ENCODE data around the gene RPGRIP1L. TPM values are rescaled to one million over a fixed set of nuclear protein-coding genes. Genes with fewer than 3 reads are reported as not detected.

RPGRIP1L gene
- total and polyA plus RNA-seq, 2 of the 8 experiments (the other 6 are each of a cell fraction or from before 2014, with no cell fraction given) = 4.0 to 13.7 TPM

DNA sequence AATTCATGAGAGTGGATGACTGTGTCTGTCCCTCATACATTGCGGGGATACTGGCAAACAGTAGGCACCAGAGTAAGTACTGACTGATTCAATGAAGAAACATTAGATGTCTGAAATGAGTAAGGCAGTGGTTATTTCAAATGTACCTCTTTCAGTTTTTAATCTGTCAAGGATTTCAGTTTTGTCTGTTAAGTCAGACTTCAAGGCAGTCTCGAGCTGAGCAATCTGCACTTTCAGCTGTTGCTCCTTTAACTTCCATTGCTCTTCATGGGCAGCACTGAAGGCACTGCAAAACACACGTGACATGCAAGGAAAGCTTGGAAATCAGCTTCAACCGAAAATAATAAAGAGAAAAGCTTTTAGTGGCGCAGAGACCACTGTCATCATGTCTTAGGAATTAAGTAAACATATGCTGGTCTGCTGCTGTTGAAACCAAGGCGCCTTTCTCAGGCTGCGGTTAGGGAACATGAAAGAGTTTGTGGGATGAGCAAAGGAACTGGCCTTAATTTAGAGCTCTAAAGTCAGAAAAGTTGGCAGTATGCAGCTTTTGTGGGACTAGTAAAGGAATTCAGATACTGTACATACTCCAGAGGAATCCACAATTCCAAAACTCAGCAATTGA lies 38.8 kb downstream of the RPGRIP1L start (continued):
- TF ChIP-seq, protein P1, sequence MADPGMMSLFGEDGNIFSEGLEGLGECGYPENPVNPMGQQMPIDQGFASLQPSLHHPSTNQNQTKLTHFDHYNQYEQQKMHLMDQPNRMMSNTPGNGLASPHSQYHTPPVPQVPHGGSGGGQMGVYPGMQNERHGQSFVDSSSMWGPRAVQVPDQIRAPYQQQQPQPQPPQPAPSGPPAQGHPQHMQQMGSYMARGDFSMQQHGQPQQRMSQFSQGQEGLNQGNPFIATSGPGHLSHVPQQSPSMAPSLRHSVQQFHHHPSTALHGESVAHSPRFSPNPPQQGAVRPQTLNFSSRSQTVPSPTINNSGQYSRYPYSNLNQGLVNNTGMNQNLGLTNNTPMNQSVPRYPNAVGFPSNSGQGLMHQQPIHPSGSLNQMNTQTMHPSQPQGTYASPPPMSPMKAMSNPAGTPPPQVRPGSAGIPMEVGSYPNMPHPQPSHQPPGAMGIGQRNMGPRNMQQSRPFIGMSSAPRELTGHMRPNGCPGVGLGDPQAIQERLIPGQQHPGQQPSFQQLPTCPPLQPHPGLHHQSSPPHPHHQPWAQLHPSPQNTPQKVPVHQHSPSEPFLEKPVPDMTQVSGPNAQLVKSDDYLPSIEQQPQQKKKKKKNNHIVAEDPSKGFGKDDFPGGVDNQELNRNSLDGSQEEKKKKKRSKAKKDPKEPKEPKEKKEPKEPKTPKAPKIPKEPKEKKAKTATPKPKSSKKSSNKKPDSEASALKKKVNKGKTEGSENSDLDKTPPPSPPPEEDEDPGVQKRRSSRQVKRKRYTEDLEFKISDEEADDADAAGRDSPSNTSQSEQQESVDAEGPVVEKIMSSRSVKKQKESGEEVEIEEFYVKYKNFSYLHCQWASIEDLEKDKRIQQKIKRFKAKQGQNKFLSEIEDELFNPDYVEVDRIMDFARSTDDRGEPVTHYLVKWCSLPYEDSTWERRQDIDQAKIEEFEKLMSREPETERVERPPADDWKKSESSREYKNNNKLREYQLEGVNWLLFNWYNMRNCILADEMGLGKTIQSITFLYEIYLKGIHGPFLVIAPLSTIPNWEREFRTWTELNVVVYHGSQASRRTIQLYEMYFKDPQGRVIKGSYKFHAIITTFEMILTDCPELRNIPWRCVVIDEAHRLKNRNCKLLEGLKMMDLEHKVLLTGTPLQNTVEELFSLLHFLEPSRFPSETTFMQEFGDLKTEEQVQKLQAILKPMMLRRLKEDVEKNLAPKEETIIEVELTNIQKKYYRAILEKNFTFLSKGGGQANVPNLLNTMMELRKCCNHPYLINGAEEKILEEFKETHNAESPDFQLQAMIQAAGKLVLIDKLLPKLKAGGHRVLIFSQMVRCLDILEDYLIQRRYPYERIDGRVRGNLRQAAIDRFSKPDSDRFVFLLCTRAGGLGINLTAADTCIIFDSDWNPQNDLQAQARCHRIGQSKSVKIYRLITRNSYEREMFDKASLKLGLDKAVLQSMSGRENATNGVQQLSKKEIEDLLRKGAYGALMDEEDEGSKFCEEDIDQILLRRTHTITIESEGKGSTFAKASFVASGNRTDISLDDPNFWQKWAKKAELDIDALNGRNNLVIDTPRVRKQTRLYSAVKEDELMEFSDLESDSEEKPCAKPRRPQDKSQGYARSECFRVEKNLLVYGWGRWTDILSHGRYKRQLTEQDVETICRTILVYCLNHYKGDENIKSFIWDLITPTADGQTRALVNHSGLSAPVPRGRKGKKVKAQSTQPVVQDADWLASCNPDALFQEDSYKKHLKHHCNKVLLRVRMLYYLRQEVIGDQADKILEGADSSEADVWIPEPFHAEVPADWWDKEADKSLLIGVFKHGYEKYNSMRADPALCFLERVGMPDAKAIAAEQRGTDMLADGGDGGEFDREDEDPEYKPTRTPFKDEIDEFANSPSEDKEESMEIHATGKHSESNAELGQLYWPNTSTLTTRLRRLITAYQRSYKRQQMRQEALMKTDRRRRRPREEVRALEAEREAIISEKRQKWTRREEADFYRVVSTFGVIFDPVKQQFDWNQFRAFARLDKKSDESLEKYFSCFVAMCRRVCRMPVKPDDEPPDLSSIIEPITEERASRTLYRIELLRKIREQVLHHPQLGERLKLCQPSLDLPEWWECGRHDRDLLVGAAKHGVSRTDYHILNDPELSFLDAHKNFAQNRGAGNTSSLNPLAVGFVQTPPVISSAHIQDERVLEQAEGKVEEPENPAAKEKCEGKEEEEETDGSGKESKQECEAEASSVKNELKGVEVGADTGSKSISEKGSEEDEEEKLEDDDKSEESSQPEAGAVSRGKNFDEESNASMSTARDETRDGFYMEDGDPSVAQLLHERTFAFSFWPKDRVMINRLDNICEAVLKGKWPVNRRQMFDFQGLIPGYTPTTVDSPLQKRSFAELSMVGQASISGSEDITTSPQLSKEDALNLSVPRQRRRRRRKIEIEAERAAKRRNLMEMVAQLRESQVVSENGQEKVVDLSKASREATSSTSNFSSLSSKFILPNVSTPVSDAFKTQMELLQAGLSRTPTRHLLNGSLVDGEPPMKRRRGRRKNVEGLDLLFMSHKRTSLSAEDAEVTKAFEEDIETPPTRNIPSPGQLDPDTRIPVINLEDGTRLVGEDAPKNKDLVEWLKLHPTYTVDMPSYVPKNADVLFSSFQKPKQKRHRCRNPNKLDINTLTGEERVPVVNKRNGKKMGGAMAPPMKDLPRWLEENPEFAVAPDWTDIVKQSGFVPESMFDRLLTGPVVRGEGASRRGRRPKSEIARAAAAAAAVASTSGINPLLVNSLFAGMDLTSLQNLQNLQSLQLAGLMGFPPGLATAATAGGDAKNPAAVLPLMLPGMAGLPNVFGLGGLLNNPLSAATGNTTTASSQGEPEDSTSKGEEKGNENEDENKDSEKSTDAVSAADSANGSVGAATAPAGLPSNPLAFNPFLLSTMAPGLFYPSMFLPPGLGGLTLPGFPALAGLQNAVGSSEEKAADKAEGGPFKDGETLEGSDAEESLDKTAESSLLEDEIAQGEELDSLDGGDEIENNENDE (IDR thresholded peaks at IDR 0.05; ENCODE audit: insufficient replicate concordance, low read length) = no peak
- TF ChIP-seq RXRA (IDR thresholded peaks at IDR 0.05; ENCODE audit: insufficient read depth, low read depth, low read length) = no peak
- no peak for TF ChIP-seq GTF2F1 (IDR thresholded peaks at IDR 0.05; ENCODE audit: borderline replicate concordance, low read depth, low read length)
- no peak for TF ChIP-seq BACH1 (IDR thresholded peaks at IDR 0.05; ENCODE audit: low read length)
- no peak for TF ChIP-seq GABPA (IDR thresholded peaks at IDR 0.05; ENCODE audit: borderline replicate concordance, insufficient read depth, low read length)
- TF ChIP-seq CHD1 (IDR thresholded peaks at IDR 0.05; ENCODE audit: low read depth, low read length) = no peak
- no peak for TF ChIP-seq JUND (IDR thresholded peaks at IDR 0.05; ENCODE audit: low read length)
- no peak for TF ChIP-seq TAF1 (IDR thresholded peaks at IDR 0.05; ENCODE audit: low read depth, low read length)
- no peak for TF ChIP-seq CHD2 (IDR thresholded peaks at IDR 0.05; ENCODE audit: low read length)
- TF ChIP-seq EP300 (IDR thresholded peaks at IDR 0.05; ENCODE audit: borderline replicate concordance in 1 of 2, low read depth in 2 of 2, low read length in 2 of 2) = no peak
- TF ChIP-seq KDM1A (IDR thresholded peaks at IDR 0.05; ENCODE audit: borderline replicate concordance, low read length) = no peak

All from H1 (cell line).